Caki2 (cell line): ENCODE results near the gene CBLB. TPM values are rescaled to one million over a fixed set of nuclear protein-coding genes. Genes with fewer than 3 reads are reported as not detected.

Source experiments
- DNase-seq: peaks from one replicate; pipeline ENCODE4 v3.0.0-alpha.2; 2015; ENCODE audit warnings: low read depth
- in situ Hi-C: cut with HindIII; loops from 2 replicates; pipeline ENCODE4 v1.10.0; 2016; ENCODE audit warnings: low sequenced_read_pairs, low pct_unique_long_range_greater_than_20kb, mixed read lengths
- total RNA-seq: library from RNA; depleted of rRNA; stranded (reverse); fragments of >200 nt; shearing (Covaris generic); gene quantifications from 2 replicates; pipeline ENCODE4 v1.2.3, GENCODE V29; 2014; ENCODE audit warnings: low replicate concordance

Gene CBLB
- total RNA-seq, 1 experiment from 2014 or later = 3.7 TPM

- no peak for DNase-seq
- in situ Hi-C loops = no loop called here
These were observed 9.2 kb upstream of the CBLB start for GRCh38 chr3:105878061-105878460.

GRCh38 chr3:105877336-105877910, 8.6 kb upstream of the CBLB start:
- DNase-seq = no peak
- in situ Hi-C loops = no loop called here

GRCh38 chr3:105876780-105877327, 8.0 kb upstream of the CBLB start:
- in situ Hi-C loops = no loop called here
- no peak for DNase-seq

- no peak for DNase-seq
- in situ Hi-C loops = no loop called here
These were observed 1.3 kb upstream of the CBLB start for GRCh38 chr3:105869861-105870755.

- in situ Hi-C loops = no loop called here
- no peak for DNase-seq
These were observed 670 bp upstream of the CBLB start for GRCh38 chr3:105869531-105869833.

GRCh38 chr3:105868431-105868741, 426 bp downstream of the CBLB start:
- in situ Hi-C loops = no loop called here
- DNase-seq = no peak

- DNase-seq = no peak
- in situ Hi-C loops = no loop called here
These were observed 941 bp downstream of the CBLB start for GRCh38 chr3:105867712-105868430.

- DNase-seq = no peak
- in situ Hi-C loops = no loop called here
These were observed 1.9 kb downstream of the CBLB start for GRCh38 chr3:105866656-105867653.

- in situ Hi-C loops = no loop called here
- DNase-seq = no peak
These were observed 2.9 kb downstream of the CBLB start for GRCh38 chr3:105865867-105866350.

- in situ Hi-C loops = no loop called here
- DNase-seq = no peak
These were observed 3.7 kb downstream of the CBLB start for GRCh38 chr3:105865016-105865623.

- in situ Hi-C loops = no loop called here
- DNase-seq = no peak
These were observed 4.6 kb downstream of the CBLB start for GRCh38 chr3:105864212-105864611.

GRCh38 chr3:105863608-105864007, 5.2 kb downstream of the CBLB start:
- in situ Hi-C loops = no loop called here

GRCh38 chr3:105862217-105862616, 6.6 kb downstream of the CBLB start:
- no peak for DNase-seq
- in situ Hi-C loops = no loop called here

More at GRCh38 chr3:105863608-105864007, 5.2 kb downstream of the CBLB start:
- DNase-seq = no peak

GRCh38 chr3:105860641-105861040, 8.2 kb downstream of the CBLB start:
- in situ Hi-C loops = no loop called here
- no peak for DNase-seq

- in situ Hi-C loops = no loop called here
- no peak for DNase-seq
These were observed 10.8 kb downstream of the CBLB start for GRCh38 chr3:105858017-105858416.

- in situ Hi-C loops = no loop called here
- DNase-seq = no peak
These were observed 11.2 kb downstream of the CBLB start for GRCh38 chr3:105857601-105858000.

GRCh38 chr3:105856605-105857004, 12.2 kb downstream of the CBLB start:
- in situ Hi-C loops = no loop called here
- no peak for DNase-seq
